GM11168 (cell line): Measurements from ENCODE around the gene NAP1L5.

Experiments used
- in situ Hi-C: fragments of 300-500 bp; cut with MboI; formaldehyde crosslinking; loops from one replicate; pipeline ENCODE4 v1.12.0; 2022; ENCODE audit warnings: low sequenced_read_pairs; ENCODE audit not compliant: unreplicated experiment

NAP1L5 gene

GRCh38 chr4:88724406-88724805 is 26.8 kb upstream of the NAP1L5 start:
- in situ Hi-C loops = no loop called here

DNA sequence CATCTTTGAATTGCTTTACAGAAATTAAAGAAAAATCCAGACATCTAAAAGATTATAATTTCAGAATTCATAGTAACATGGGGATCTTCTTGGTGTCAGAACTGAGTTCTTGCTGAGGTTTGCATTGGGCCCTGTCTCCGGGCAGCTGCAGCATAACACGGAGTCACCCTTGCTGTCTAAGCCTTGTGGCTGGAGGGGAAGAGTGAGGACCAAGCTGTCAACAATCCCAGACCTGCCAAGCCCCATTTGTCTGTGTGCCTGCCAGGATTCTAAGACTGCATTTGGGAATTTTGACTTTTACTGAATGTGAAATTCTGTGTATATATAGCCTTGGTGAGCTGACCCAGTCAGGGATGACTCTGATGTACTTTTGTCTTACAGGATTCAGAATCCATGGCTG is 25.2 kb upstream of the NAP1L5 start:
- in situ Hi-C loops = no loop called here

DNA sequence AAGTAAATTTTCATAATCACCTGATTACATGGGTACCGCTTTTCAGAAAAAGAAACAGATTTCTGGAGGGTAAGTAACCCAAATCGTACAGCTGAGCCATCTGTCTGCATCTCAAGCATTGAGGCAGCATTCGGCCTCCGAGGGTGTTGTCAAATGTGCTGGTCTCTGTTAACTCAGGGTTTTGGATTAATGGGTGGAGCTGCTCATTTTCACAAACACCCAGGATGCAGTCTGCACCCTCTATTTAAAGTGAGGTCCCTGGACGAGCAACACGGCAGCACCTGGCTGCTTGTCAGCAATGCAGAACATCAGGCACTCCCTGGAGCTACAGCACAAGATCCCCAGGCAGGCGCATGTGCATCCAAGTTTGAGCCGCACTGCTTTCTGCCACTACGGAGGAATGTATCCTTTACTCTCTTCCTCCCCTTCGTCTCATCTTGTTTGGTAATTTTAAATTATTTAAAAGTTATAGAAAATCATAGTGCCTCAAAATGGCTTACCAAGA is 24.7 kb upstream of the NAP1L5 start:
- in situ Hi-C loops = no loop called here

DNA sequence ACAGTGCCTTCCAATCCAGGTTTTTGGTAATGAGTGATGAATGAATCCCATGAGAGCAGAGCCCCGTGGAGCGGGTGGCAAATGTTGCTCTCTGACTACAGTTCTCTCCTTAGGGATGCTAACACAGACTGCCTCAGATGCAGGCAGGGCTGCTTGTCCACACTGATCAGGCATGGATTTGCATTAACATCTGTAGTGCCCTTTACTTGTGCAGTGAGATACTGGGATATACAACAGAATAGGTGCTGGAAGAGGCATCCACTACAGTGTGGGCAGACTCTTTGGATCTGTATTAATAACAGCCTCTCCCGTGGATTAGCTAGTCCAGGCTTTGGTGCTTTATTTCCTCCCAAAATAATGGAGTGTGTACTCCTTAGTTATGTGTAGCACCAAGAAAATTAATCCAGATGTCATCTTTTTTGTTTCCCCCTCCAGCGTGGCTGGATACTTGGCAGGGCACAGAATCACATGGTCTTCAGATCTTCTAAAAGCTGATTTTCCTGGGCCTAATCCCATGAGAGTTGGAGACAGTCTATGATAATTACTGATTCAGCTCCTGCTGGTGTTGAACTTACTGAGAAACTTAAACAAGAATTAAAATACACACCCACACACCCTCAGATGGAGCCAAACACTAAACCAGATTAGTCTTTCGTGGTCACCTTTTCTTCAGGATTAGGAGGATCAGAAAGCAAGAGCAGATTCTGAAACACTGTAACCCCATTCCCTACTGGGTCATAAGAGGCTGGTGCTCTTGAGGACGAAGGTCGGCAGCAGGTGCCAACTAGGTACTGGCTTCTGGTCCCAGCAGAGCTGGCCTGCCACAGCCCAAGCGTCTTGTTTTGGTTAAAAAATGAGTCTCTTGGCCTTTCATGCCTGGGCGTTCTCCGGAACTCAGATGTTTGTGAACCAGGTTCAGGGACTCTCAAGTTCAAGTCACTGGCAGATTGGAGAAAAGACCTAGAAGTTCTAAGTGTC is 23.1 kb upstream of the NAP1L5 start:
- in situ Hi-C loops = no loop called here

- in situ Hi-C loops = no loop called here
Observed at GRCh38 chr4:88719381-88719780, 21.8 kb upstream of the NAP1L5 start.

DNA sequence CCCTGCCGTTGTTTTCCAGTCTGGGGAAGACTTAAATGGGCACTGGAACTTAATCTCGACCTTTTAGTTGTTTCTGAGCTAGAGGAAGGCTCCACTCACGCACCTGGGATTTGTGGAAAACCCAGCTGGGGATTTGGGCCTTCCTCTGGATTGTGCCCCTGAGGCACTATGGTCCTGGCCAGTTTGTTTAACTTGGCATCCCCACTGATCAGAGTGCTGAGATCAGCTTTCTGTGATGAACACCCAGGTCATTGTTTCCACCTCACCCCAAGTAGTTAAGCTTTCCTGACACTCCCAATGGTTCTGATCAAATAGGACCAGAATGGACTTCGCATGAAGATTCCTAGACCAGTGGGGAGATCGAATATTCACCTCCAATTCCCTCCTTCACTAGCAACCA is 20.5 kb upstream of the NAP1L5 start:
- in situ Hi-C loops = no loop called here

DNA sequence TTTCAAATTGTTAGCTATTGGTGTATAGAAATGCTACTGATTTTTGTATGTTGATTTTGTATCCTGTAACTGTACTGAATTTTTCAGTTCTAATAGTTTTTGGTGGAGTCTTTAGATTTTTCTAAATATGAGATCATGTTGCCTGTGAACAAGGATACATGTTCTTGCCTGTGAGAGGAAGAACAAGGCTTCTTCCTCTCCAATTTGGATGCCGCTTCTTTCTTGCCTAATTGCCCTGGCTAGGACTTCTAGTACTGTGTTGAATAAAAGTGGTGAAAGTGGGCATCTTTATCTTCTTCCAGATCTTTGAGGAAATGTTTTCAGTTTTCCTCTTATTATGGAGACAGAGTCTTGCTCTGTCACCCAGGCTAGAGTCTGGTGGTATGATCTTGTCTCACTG is 16.2 kb upstream of the NAP1L5 start:
- in situ Hi-C loops = no loop called here

DNA sequence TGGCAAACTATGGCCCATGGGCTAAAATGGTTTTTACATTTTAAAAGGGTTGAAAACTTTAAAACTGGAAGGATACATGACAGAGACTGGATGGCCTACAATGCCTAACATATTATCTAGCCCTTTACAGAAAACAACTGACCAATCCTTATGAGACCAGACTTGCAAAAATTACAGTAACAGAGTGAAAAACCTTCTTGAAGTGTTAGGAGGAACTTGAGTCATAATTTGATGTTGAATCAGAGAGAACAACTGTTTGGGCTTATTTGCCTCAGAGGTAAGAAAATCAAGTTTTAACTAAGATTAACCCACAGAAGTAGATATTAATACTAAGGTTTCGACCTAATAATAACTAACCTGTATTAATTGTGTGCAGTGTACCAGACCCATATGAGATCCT is 12.4 kb upstream of the NAP1L5 start:
- in situ Hi-C loops = no loop called here

DNA sequence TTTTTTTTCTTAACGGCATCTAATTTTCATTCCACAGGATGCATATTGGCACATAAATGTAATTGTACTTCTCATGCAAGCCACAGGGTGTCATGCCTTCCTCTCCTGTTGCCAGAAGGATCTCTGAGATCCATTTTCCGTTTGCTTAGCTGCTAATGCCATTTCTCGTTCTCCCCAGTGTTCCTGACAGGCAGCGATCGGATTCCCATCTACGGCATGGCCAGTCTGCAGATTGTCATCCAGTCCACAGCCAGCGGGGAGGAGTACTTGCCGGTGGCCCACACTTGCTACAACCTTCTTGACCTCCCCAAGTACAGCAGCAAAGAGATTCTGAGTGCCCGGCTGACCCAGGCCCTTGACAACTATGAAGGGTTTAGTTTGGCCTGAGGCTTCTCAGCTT is 8.9 kb upstream of the NAP1L5 start:
- in situ Hi-C loops = no loop called here

DNA sequence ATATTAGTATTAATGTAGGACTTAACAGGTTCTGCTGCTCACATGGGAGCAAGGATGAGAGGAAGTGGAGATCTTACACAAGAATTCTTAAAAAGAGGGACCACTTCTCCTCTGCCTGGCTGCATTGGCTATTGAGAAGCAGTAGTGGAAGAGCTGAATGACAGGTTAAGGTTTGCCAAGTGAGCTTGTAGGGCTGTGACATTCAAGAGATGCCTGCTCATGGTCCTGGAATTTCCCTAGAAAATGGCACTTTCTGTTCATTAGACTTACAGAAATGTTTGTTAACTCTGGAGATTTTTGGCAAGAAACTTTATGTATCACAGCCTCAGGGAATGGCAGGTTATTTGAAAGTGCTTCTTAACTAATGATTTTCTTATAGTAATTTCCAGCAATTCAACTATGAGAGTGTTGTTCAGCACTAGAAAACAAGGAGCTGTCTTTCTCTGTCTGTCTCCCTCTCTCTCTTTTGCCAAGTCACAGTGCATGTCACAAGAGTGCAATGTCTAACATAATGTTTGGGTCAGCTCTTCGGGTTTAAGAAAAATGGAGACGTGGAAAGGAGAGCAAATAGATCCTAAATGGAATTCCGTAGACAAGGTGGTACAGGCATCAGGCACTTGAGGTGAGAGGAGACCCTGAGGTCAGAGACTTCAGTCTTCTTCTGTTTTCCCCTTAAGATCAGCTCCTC is 8.3 kb upstream of the NAP1L5 start:
- in situ Hi-C loops = no loop called here

GRCh38 chr4:88705223-88705622 is 7.6 kb upstream of the NAP1L5 start:
- in situ Hi-C loops = no loop called here

DNA sequence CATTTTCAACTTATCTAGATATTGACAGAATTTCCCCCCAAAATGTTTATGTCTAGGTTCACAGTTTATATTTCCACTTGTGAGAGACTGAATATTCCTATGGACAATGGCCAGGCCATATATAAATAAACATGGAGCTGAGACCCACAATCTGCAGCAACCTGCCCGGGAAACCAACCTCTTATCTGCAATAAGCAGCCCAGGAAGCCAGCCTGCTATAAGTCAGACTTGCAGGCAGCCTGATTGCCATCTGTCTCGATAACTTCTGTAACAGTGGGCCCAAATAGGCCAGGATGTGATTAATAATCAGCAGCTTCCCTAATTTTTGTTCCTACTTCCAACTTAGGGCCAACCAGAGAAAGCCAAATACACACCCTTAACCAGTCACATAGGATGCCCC is 5.2 kb upstream of the NAP1L5 start:
- in situ Hi-C loops = no loop called here

DNA sequence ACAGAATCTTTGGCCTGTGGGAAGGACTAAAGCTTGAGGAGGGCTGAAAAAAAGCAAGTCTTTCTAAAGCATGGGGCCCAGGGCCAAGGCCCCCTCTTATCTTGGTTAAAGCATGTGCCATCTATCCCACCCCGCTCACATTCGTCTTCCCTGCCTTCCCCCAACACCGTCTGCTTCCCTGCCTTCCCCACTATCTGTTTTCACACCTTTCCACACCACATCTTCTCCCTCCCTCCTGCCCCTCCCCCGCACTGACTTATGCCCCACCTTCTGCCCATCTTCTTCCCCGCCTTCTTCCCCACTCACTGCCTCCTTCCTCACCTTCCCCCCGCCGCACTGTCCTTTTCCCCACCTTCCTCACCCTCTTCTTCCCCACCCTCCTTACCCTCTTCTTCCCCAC is 890 bp upstream of the NAP1L5 start:
- in situ Hi-C loops = no loop called here

- in situ Hi-C loops = no loop called here
Observed at GRCh38 chr4:88697141-88697540, 488 bp downstream of the NAP1L5 start.

DNA sequence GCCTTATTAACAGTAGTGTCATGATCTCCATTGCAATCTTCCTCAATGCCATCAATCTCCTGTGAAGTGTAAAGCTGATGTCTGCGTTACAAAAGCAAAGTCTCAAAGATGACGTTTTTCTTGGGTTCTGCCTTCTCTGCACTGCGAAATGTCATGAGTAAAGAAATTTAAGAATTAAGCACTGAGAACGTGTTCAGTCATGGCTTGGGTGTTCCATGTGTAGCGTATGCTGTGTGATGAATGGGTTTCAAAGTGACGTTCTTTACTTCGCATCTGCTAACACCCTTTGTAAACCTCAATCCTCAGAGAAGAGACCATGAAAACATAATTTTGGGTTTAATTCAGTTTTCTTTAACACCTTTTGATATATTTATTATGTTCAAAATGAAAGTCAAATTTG is 999 bp downstream of the NAP1L5 start:
- in situ Hi-C loops = no loop called here

- in situ Hi-C loops = no loop called here
Observed at GRCh38 chr4:88693792-88694191, 3.8 kb downstream of the NAP1L5 start.

GRCh38 chr4:88690355-88690754 is 7.3 kb downstream of the NAP1L5 start:
- in situ Hi-C loops = no loop called here

DNA sequence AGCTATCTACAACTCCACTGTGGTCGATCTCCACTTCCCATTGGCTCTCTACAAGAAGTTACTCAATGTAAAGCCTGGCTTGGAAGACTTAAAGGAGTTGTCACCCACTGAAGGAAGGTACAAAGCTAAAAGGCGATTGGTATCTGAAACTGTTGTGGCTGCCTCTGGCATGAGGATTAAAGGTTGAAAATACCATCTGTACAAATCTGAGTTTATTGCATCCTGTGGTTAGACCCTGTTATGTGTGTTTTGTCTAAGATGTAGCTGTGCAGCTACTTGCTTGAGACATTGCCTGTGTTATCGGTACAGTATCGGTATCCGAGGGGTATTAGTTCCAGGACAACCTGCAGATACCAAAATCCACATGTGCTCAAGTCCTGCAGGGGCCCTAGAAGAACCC is 16.4 kb downstream of the NAP1L5 start:
- in situ Hi-C loops = no loop called here

DNA sequence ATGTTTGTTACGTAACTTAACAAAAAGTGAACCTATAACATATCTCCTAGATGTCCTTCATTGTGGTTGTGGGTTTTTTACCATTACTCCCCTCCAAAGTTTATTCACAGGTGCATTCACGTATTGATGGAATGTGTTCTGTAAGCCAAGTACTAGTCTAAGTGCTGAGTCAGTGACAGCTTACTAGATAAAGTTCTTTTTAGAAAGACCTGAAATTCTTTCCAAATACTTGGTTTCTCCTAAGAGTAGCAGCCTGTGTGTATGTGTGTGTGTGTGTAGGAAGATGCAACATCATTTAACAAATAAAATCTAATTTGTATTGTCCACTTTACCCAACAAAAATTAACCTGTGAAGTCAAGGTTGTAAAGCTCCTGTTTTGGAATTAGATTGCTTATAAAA is 22.1 kb downstream of the NAP1L5 start:
- in situ Hi-C loops = no loop called here

- in situ Hi-C loops = no loop called here
Observed at GRCh38 chr4:88674979-88675378, 22.6 kb downstream of the NAP1L5 start.

- in situ Hi-C loops = no loop called here
Observed at GRCh38 chr4:88674565-88674964, 23.1 kb downstream of the NAP1L5 start.
